Endothelial cell of umbilical vein (primary cell): Measurements from ENCODE around the gene SUGP2. TPM values are rescaled to one million over a fixed set of nuclear protein-coding genes. Genes with fewer than 3 reads are reported as not detected.

Experiments
- BruUV-seq: library from RNA; stranded (reverse); fragments of 400-500 nt; replicated peaks from 2 replicates; lab custom pipeline; 2021; lab: Mats Ljungman, UMichigan
- CTCF ChIA-PET: fragments of 300-600, 350-600 bp; sonication (Branson Sonifier 250); formaldehyde crosslinking; loops from one replicate; lab custom pipeline; 2021; ENCODE audit warnings: antibody characterized with exemption, inconsistent platforms; lab: Charles Lee
- POLR2A ChIA-PET: fragments of 300-600, 350-600 bp; sonication (Branson Sonifier 250); formaldehyde crosslinking; loops from one replicate; lab custom pipeline; 2021; ENCODE audit warnings: antibody characterized with exemption, inconsistent platforms; lab: Charles Lee
- DNase-seq: peaks from one replicate; pipeline ENCODE4 v3.0.0-alpha.2; 2011; ENCODE audit warnings: low read depth, low spot score
- FAIRE-seq: peaks from 2 replicates; lab custom pipeline; 2011; peaks lifted over from hg19 to GRCh38; lab: Jason Lieb, UNC
- H2AFZ ChIP-seq: 2 replicates; pipeline ENCODE4 v1.6.0; 2012; ENCODE audit warnings: low read depth, low read length, control low read depth, inconsistent platforms
- H3K27ac ChIP-seq: 2 replicates; pipeline ENCODE4 v1.5.1; 2011; ENCODE audit warnings: low read depth, mild to moderate bottlenecking, control low read depth, low read length, moderate library complexity; ENCODE audit not compliant: insufficient read depth
- H3K27me3 ChIP-seq, 2 experiments: 2 replicates each; pipeline versions ENCODE4 v1.6.0 to v1.6.1; 2011; ENCODE audit warnings: low read length in 2 of 2, mixed read lengths in 1 of 2; ENCODE audit not compliant: control insufficient read depth in 2 of 2, insufficient read depth in 2 of 2
- H3K36me3 ChIP-seq, 2 experiments: 2 replicates in 1 of 2; 3 replicates in 1 of 2; pipeline ENCODE4 v1.5.1; 2011; ENCODE audit warnings: low read length in 2 of 2, mild to moderate bottlenecking in 1 of 2, moderate library complexity in 1 of 2; ENCODE audit not compliant: control insufficient read depth in 2 of 2, insufficient read depth in 2 of 2; ENCODE audit errors: extremely low read depth in 1 of 2
- H3K4me1 ChIP-seq: 3 replicates; pipeline ENCODE4 v1.5.1; 2011; ENCODE audit warnings: mild to moderate bottlenecking, low read length; ENCODE audit not compliant: control insufficient read depth, insufficient read depth; ENCODE audit errors: extremely low read depth
- H3K4me2 ChIP-seq: 2 replicates; pipeline ENCODE4 v1.6.1; 2011; ENCODE audit warnings: low read length, control low read depth, mixed read lengths; ENCODE audit not compliant: insufficient read depth
- H3K4me3 ChIP-seq, 3 experiments: fragments of 200-600 bp in 1 of 3; sonication (generic), shearing (Covaris generic) in 1 of 3; replicated peaks in 1 of 3; 2 replicates each; pipeline ENCODE4 v1.5.1; 2011 to 2016; ENCODE audit warnings: control low read depth in 3 of 3, low read length in 3 of 3, mild to moderate bottlenecking in 2 of 3, inconsistent platforms in 1 of 3, low read depth in 1 of 3, moderate library complexity in 1 of 3; ENCODE audit not compliant: insufficient read depth in 1 of 3
- H3K79me2 ChIP-seq: 2 replicates; pipeline ENCODE4 v1.6.0; 2012; ENCODE audit warnings: low read length, inconsistent platforms; ENCODE audit not compliant: control insufficient read depth, insufficient read depth
- H3K9ac ChIP-seq: replicated peaks from 2 replicates; pipeline ENCODE3; 2011; ENCODE audit warnings: low read length, control low read depth; ENCODE audit not compliant: insufficient read depth; ENCODE audit errors: extremely low read depth
- H3K9me1 ChIP-seq: replicated peaks from 3 replicates; pipeline ENCODE4 v1.6.0; 2011; ENCODE audit warnings: mild to moderate bottlenecking, low read length; ENCODE audit not compliant: control insufficient read depth, insufficient read depth; ENCODE audit errors: extremely low read depth
- H3K9me3 ChIP-seq: replicated peaks from 2 replicates; pipeline ENCODE4 v1.5.1; 2012; ENCODE audit warnings: low read length, inconsistent platforms; ENCODE audit not compliant: control insufficient read depth, insufficient read depth
- H4K20me1 ChIP-seq: replicated peaks from 2 replicates; pipeline ENCODE3; 2011; ENCODE audit warnings: mild to moderate bottlenecking, low read length; ENCODE audit not compliant: control insufficient read depth, insufficient read depth; ENCODE audit errors: extremely low read depth
- CTCF ChIP-seq, 2 donors: IDR thresholded peaks; 1 replicate in 1 of 2; 2 replicates in 1 of 2; pipeline ENCODE4 v1.5.1; 2011; ENCODE audit warnings: low read length in 2 of 2, mild to moderate bottlenecking in 2 of 2, moderate library complexity in 2 of 2, control low read depth in 1 of 2, inconsistent platforms in 1 of 2, low read depth in 1 of 2; ENCODE audit not compliant: insufficient read depth in 1 of 2; ENCODE audit errors: extremely low read depth in 1 of 2
- EZH2 ChIP-seq: IDR thresholded peaks from 2 replicates; pipeline ENCODE4 v1.6.1; 2012; ENCODE audit warnings: borderline replicate concordance, low read depth, mild to moderate bottlenecking, moderate library complexity, low read length, inconsistent platforms; ENCODE audit not compliant: severe bottlenecking
- FOS ChIP-seq: IDR thresholded peaks from 2 replicates; pipeline ENCODE4 v1.6.1; 2011; ENCODE audit warnings: mild to moderate bottlenecking, low read length, moderate library complexity, borderline replicate concordance; ENCODE audit not compliant: insufficient read depth
- GATA2 ChIP-seq: IDR thresholded peaks from 2 replicates; pipeline ENCODE4 v1.7.0; 2011; ENCODE audit warnings: low read depth, mild to moderate bottlenecking, moderate library complexity, mixed read lengths, low read length; ENCODE audit not compliant: insufficient read length, insufficient read depth
- JUN ChIP-seq: IDR thresholded peaks from 2 replicates; pipeline ENCODE4 v1.6.1; 2011; ENCODE audit warnings: borderline replicate concordance, low read depth; ENCODE audit not compliant: insufficient read length, insufficient read depth
- MAX ChIP-seq: IDR thresholded peaks from 2 replicates; pipeline ENCODE4 v1.6.1; 2011; ENCODE audit not compliant: insufficient read depth, insufficient read length
- MYC ChIP-seq: IDR thresholded peaks from one replicate; pipeline ENCODE4 v1.6.1; 2011; ENCODE audit warnings: mild to moderate bottlenecking, low read depth, low read length
- POLR2A ChIP-seq: IDR thresholded peaks from 2 replicates; pipeline ENCODE4 v1.6.1; 2012; ENCODE audit warnings: low read depth, mild to moderate bottlenecking, control low read depth, low read length
- POLR2AphosphoS5 ChIP-seq: IDR thresholded peaks from 2 replicates; pipeline ENCODE4 v1.6.1; 2012; ENCODE audit warnings: low read depth, mild to moderate bottlenecking, control low read depth, low read length, moderate library complexity; ENCODE audit not compliant: insufficient read depth
- dilution Hi-C: fragments of 300-500 bp; cut with MboI; formaldehyde crosslinking; loops from one replicate; pipeline ENCODE4 v1.15.0; 2019; ENCODE audit warnings: low sequenced_read_pairs; ENCODE audit not compliant: extremely low pct_ligation_motif_present
- intact Hi-C: fragments of 100-400 bp; cut with micrococcal nuclease; formaldehyde crosslinking; loops from one replicate; pipeline ENCODE4 v1.10.0; 2022
- polyA plus RNA-seq, 4 experiments: library from polyadenylated mRNA; depleted of rRNA in 3 of 4; stranded (reverse) in 3 of 4; unstranded in 1 of 4; fragments of >200 nt; gene quantifications; 2 replicates each; pipeline versions ENCODE4 v1.2.1 to v1.2.3, GENCODE V29; 2011 to 2012; ENCODE audit warnings: missing spikeins in 1 of 4
- total RNA-seq: library from RNA; stranded (reverse); gene quantifications from 2 replicates; pipeline ENCODE4 v1.2.3, GENCODE V29; 2021

Gene SUGP2
- total and polyA plus RNA-seq, 2 donors (not counting 3 experiments of a cell fraction or from before 2014, with no cell fraction given), result 44.6 to 79.7 TPM

GRCh38 chr19:19028526-19028925, 4.8 kb downstream of the SUGP2 start:
- no peak overlapping the region for H3K27ac ChIP-seq
- peaks cover 19 to 33% of the 10 kb centered on the region in 2 experiments for H3K36me3 ChIP-seq
- no peak for FAIRE-seq
- H2AFZ ChIP-seq, result no peak overlapping the region
- H4K20me1 ChIP-seq, result no peaks in the 10 kb centered on the region
- ChIA-PET POLR2A (no interaction called here), CTCF (no interaction called here)
- no peaks in the 10 kb centered on the region for H3K27me3 ChIP-seq
- H3K9ac ChIP-seq, result no peak overlapping the region
- peaks cover 45% of the 10 kb centered on the region for H3K79me2 ChIP-seq
- no TSS peak for BruUV-seq
- no peak for DNase-seq
- intact Hi-C loops (no loop called here), dilution Hi-C loops (no loop called here)
- no peak overlapping the region for H3K4me3 ChIP-seq
- H3K9me3 ChIP-seq, result no peaks in the 10 kb centered on the region
- peaks cover 6% of the 10 kb centered on the region for H3K4me1 ChIP-seq
- H3K4me2 ChIP-seq, result no peak overlapping the region
- no peaks in the 10 kb centered on the region for H3K9me1 ChIP-seq
- no peak for TF ChIP-seq MAX
- TF ChIP-seq FOS, result no peak
- TF ChIP-seq EZH2, result no peak
- TF ChIP-seq GATA2, result no peak
- no peak for TF ChIP-seq MYC
- TF ChIP-seq JUN, result no peak
- no peak for TF ChIP-seq CTCF (IDR thresholded peaks at IDR 0.05; ENCODE audit: extremely low read depth in 1 of 2, insufficient read depth in 1 of 2, low read depth in 1 of 2, low read length in 2 of 2)
- TF ChIP-seq POLR2AphosphoS5, result no peak
- TF ChIP-seq POLR2A, result no peak
